Measurements from ENCODE around the gene MYO19.
"Not testable (repeated sequence)": the region's sequence is repeated elsewhere in the genome, so short reads cannot be mapped to it uniquely, and the experiment has no call there.

MYO19 gene

DNA sequence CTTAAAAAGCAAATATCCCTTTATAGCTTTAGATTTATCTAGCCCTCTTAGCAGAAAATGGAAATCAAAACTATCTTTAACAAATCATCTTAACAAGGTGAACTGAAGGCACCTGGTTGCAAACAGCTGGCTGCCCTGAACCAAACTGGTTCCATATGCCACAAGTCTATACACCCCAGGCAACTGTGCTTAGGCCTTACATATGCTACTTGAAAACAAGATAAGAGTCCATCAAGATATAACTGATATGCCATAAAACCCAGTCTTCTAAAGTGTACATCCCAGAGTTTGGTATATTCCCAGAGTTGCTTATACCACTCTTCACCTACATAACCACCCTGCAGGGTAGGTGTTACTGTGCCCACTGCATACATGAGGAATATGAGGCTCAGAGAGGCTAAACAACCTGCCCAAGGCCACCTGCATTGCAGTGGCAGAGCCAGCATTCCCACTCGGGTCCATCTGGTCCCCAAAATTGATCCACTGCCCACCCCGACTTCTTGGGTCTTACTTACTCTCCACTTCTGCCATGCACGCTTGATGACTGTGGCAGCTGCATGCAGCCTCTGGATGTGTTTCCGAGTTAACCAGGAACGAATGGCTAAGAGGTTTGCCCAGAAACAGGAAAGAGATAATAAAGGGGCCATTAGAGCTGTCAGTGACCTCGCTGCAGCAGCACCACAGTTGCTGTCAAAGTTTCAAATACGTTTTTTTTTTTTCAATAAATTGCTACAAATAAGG lies 35.9 kb downstream of the MYO19 start:
- DNase-seq, result no peak

DNA sequence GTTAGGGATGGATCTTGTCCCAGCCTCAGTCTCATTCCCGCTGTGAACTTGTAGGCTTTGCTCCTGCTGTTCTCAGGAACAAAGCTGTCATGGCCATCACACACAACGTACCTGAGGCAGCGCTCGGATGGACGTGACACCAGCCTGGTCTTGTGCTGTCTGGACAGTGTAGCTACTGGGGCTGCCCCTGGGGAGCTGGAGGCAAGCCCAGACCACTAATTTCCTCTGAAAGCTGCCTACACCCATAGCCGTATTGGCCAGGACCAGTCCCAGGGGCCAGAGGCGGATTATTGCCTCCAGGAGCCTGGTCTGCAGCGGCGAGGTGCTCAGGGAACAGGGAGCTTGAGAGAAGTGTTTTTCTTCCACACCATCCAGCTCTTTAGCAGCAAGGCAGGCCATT lies 36.5 kb downstream of the MYO19 start:
- DNase-seq, result no peak

DNA sequence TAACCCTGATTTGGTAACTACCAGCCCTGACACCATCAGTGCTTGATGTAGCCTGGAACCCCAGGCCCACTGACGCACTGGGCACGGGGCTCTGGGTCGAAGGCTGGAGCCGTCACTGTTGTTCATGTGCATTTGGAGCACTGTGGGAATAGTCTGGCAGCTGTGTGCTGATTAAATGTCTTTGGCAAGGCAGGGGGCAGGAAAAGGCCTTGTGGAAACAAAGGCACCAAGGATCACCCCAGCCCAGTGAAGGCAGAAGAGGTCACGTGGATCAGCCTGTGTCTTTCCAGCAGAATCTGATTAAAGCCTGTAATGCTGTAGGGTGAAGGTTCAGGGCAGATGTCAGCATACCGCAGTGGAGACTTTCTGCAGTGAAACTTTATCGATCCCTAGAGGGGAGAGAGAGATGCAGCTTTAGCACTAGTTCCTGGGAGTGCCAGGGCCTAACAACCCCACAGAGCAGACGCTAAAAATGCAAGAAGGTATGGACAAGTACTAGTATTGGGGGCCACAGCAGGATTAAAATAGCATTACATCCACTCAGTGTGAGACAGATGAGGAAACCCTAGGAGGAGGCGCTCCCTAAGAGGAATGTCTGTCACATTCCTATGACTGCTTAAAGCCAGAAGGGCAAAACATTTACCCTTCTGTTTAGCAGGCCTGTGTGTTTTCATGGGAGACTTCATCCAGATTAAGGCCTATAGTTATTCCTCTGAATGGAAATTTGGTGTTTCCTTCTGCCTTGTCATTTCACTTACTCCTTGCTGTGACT lies 38.5 kb downstream of the MYO19 start:
- no peak for DNase-seq

DNA sequence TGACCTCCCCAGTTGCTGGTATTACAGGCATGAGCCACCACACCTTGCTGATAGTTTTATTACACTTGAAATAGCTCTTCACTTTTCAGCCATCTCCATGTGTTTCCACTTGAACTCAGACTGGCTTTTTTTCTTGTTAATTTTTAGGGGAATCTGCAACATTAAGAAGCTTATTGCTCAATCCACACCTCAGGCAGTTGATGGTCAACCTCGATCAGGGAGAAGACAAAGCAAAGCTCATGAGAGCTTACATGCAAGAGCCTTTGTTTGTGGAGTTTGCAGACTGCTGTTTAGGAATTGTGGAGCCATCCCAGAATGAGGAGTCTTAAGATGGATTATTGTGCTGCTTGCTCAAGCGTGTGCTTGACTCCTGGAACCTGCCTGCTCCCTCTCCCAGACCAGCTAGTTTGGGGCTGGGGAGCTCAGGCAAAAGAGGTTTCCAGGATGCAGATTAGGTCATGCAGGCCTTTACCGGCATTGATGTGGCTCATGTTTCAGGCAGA lies 39.5 kb downstream of the MYO19 start:
- DNase-seq, result no peak

DNA sequence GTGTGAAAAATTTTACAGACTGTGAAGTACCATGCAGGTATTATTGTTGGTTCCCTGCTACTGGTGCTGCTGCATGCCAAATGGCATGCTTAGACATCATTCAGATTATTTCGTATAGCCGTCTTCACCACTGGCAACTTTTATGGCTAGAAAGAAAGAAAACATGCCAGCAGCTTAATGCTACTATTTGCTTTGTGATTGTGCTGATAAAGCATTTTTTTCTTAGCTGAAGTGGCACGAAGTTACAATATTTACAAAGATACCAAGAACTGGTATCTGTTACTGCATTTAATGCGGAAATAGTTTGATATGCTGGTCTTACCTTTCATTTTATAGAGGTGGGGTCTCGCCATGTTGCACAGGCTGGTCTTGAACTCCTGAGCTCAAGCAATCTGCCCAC lies 40.0 kb downstream of the MYO19 start:
- DNase-seq, result no peak

DNA sequence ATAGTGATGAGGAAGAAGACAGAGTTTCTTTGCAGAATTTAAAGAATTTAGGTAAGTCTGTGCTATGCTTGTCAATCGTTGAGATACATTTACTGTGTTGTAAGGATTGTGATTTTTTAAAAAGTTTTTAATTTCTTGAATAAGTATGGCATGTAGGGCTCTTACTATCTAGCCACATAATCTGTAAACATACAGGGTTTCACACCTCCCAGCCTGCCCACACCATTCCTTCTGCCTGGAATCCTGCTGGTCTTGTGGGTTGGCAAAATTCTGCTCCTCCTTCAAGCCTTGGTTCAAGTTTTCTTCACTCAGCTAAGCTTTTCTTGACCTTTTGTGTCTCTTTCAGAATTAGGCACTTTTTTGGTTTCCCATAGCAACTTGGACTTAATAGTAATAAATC lies 40.7 kb downstream of the MYO19 start:
- DNase-seq, result no peak

DNA sequence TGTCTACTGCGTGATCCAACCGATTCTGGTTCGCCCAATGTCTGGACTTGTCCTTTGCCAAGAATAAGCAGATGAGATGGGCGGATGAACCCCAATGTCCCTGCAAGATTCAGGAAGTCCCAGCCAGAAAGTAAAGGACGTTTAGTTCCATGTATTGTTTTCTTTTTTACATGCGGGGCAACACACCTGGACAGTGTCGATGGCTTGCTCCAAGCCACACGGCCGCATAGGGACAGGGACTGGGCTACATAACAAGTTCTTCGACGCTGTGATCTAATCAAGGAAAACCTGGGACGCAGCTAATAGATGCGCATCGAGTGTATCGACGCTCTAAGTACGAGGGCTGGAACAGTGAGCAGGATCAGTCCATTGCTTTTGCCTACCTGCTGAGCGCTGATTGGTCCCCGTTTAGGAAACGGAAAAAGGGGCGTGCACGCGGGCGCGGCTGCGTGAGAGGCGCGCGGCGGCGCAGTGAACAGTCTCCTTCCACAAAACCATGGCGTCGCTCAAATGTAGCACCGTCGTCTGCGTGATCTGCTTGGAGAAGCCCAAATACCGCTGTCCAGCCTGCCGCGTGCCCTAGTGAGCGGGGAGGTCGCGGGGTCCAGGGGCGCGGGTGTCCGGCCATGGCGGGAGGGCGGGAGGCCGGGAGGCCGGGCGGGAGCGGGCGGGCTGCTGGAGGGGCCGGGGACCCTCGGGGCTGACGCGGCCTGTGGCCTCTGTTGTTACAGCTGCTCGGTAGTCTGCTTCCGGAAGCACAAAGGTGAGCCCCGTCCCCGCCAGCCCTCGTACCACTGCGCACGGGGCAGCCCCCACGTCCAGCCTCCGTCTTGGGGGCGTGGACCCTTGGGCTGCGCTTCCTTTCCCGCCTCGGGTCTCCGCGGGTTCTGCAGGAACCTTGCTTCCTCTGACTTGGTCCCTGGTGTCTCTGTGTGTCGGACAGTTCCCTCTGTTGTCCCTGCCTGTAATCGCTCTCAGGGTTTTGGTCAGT lies 48.2 kb downstream of the MYO19 start, which contains the start of gene ZNHIT3:
Gene ZNHIT3, plus strand, starts transcription at position 478 of the 991 bp plus-strand sequence. Its CDS starts 19 bp downstream, at position 497.
- DNase-seq, result peak; percentile 95

DNA sequence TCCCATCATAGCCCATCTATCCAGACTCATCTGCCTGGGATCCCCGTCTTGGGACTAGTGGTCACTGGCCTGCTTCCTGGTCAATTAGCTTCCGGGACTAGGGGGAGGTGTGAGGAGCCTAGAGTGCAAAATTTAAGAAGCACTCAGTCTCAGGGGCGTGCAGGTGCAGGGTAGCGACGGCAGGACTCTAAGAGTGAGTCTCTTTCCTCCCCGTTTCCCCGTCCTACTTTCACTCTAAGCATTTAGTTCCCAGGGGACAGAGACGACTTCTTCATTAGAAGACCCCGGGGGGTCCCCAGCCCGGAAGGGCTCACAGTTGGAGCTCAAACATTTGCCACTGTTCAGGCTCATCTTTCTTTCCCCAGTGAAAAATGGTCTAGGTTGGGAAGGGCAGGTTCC lies 48.9 kb downstream of the MYO19 start:
- DNase-seq, result no peak

DNA sequence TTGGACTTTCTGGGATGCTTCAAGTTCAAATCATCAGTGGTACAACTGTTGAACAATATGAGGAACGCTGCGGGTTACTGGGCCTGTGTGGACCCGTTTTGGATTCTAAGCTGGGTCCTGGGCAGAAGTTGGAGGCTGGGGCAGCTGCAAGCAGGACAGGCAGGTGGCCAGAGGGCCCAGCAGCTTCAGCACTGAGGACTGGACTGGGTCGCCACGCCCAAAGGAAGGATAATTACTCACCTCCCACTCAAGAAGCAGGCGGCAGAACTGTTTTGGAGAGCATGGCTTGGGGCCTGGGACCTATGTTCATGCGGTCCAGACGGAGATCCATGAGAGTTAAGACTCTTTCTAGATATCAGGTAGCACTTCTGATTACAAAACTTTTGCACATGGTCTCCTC lies 49.6 kb downstream of the MYO19 start:
- DNase-seq, result no peak

DNA sequence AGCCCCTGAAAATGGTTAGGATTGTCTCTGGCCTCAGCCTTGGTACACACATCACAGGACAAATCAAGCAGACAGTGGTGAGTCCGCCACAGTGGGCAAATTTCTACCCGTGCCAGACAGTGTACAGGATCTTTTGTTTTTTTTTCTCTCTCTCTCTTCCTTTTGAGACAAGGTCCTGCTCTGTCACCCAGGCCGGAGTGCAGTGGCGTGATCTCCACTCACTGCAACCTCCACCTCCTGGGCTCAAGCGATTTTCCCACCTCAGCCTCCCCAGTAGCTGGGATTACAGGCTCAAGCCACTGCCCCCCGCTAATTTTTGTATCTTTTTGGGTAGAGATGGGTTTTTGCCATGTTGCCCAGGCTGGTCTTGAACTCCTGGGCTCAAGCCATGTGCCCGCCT lies 50.6 kb downstream of the MYO19 start:
- not testable (repeated sequence) for DNase-seq

DNA sequence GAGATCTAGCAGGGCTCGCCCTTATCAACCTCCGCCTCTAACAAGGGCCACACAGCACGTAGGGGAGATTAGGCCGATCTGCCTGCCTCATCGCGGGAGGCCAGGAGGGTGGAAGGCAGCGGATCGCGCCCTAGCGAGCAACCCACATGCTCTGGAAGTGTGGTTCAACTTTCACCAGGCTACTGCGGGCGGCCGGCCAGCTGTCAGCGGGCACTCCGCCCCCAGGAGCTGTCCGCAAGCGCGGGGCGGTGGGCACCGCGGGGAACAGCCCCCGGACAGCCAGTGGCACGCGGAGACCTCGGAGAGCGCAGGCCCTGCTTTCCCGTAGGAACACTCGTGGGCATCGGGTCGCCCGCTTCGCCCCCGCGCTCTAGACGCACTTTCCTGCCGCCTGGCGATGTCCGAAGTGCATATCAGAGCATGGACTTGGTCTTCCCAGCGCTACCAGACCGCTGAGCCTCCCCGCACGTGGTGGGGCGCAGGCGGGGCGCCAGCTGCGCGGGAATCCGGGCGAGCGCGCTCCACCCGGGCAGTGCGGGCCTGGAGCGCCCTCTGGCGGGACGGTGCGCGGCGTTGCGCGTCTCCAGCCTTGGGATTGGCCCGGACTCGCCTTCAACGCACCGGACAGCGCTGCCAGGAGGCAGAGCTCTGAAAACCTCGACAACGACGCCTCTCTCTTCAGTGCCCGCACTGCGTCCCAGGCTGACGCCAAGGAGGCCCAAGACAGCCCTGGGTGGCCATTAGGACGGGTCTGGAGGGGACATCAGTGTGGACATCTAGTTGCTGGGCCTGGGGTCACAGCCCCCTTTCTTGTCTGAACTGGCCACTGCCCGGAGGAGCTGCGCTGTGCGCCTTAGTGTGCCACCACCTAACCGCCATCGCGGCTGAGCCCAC lies 51.8 kb downstream of the MYO19 start:
- DNase-seq, result peak; percentile 84

DNA sequence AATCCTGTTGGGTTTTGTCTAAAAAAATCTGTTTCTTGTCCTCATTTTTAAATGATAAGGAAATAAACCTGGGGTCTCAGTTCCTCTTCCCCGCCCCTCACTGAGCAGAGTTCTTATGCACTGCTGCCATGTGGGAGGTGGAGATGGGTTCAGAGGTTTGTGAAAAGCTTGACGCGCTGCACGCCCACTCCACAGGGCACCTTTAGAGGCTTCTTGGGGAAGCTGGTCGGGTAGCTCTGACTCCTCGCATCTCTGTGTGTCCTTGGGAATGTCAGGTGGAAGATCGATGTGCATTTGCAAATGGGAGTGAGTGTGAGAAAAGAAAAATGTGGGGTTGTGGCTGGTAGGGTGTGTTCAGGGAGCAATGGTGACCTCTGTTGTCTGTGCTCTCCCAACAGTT lies 52.8 kb downstream of the MYO19 start:
- DNase-seq, result no peak

DNA sequence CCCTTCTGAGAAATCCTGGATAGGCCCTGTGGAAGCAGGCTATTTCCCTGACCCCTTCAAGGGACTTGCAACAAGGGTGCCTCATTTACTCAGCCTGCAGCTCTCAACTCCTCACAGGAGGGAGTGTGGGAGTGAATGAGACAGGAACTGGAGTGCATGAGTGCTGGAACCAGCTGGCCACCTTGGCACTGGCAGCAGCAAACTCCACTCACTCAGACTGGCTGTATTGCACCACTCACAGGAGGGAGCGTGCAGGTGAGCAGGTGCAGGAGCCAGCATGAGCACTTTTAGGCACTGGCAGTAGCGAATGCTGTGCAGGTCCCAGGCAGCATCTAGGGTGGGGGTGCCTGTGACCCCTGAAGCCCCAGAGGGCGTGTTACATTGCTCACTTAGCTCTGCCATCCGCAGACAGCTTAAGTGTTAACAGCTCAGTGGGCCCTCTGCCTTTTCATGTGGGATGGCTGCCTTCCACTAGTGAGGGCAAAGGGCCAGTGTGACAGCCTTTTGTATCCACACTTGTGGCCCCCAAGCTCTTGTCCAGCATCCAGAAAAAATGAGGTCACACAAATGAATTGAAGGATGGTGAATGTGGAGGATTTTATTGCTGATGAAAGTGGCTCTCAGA lies 59.2 kb downstream of the MYO19 start:
- peak; percentile 16 for DNase-seq

DNA sequence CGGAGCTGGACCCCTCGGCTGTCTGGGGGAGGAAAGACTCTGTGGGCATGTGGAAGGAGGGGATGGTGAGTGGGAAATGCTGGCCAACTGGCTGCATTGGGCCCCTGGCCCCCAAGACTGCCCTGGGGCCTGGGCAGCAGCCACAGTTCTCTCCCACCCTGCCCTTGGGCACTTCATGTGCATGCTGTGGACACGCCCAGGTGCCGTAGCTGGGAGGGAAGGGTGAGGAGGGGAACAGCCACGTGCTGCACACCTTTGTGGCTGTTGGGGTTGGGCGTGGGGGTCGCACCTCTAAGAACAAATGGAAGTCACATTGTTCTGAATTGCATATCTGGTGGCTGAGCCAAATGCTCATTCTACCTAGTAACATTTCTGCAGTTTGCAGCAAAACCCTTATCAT lies 60.1 kb downstream of the MYO19 start:
- no peak for DNase-seq

DNA sequence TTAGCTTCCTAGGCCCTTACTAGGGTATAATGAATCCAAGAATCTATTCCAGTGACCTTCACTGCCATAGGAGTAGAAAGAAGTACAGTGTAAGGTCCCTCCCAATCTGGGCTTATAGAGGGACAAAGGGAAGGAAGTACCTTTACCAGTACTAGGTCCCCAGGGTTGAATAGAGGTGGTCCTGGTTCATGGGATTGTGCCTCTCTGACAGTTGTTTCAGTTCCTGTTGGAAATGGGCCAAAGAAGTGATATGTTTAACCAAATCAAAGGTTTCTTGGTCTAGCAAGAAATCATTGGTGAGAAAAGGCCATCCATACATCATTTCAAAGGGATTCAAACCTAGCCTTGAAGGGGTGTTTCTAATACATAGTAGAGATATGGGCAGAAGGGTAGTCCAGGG lies 64.2 kb downstream of the MYO19 start:
- DNase-seq, result peak; percentile 23

DNA sequence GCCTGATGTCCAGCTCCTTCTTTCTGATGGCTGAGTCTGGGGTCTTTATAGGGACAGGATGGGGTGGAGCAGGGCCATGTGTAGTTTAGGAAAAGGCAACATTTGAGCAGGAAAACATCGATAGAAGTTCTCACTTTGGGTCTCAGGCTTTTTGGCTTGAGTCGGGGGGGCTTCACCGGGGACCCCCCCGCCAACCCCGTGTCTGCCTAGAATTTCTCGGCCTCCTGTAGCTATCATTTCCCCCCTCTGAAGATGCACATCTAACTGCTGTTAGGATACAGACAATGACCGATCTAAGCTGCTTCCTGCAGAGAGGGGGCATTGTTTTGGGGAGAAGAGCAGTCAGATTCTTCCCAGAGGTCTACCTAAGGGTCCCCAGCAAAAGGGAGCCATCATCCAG lies 64.9 kb downstream of the MYO19 start:
- DNase-seq, result no peak

DNA sequence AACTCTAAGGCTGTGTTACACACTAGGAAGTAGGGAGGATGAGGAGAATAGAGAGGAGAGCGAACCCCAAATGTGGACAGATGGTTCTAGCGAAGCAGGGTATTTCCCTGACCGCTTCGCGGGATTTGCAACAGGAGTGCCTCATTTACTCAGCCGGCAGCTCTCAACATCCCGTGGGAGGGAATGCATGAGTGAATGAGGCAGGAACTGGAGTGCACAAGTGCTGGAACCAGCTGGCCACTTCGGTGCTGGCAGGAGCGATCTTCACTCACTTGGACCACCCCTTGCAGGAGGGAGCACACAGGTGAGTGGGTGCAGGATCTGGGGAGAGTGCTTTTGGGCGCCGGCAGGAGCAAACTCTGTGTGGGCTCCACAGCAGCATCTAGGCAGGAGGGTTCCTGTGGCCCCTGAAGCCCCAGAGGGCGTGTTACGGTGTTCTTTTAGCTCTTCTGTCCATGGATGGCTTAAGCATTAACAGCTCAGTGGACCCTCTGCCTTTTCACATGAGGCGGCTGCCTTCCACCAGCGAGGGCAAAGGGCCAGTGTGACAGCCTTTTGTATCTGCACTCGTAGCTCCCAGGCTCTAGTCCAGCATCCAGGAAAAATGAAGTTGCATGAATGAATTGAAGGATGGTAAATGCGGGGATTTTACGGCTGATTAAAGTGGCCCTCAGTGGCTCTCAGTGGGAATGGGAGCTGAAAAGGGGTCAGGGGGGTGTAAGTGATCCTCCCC lies 65.6 kb downstream of the MYO19 start:
- DNase-seq, result no peak

DNA sequence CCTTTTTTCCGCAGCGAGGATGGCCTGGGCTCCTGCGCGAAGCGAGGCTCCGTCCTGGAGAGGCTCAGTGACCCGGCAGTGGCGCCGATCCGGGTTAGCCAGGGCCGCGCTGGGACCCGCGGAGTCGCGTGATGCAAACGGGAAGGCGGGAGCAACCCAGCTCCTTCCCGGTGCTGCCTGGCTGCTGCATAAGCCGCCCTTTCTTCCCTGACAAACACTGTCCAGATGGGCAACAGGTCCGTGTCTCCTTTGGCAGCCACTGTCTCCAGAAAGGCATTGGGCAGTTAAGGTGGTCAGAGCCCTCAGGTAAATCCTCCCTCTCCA lies 69.9 kb downstream of the MYO19 start:
- DNase-seq, result no peak

DNA sequence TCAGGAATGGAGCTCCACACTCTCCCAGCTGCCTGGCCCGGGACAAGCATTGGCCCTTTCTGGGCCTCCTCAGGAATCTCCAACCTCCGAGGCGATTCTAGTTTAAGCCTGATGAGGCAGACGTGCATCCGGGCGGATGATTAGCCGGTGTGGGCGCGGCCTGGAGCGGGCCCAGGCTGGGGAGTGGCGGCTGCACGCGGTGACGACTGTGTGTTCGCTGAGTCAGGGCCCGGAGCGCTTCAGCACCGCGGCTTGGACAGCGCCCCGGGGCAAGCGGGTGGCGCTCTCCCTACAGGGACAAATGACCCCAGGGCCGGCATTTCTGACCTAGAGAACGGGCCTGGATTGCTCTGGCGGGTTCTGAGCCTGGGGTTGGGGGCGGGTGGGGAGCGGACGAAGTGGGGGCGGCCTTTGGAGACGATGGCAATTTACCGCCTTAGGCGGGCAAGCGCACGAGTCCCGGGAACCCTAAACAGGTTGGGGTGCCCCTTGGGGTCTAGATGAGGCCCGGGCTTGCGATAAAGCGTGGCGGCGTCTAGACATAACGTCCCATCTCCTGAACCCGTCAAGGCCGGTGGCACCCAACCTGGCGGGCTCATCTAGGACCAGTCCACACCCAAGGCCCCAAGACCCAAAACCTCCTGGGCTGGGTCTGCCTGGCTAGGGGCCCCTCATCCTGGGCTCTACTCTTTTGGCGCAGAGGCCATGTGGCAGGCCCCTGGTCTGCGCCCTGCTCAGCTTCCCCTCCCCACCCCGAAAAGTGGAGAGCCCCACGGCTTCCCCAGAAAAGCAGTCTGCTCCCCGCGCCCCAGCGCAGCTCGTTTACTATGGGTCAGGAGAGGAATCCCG lies 70.5 kb downstream of the MYO19 start:
- peak; percentile 86 for DNase-seq

Measured in RPMI8226 (cell line).